GM12872 (cell line): ENCODE results near the gene GTF2B.

ENCODE experiments used
- TF ChIP-seq, protein P1 (sequence below): IDR thresholded peaks from 3 replicates; pipeline ENCODE4 v1.5.1; 2011; ENCODE audit warnings: low read depth, mild to moderate bottlenecking, low read length, moderate library complexity; ENCODE audit not compliant: insufficient read depth

Gene GTF2B

DNA sequence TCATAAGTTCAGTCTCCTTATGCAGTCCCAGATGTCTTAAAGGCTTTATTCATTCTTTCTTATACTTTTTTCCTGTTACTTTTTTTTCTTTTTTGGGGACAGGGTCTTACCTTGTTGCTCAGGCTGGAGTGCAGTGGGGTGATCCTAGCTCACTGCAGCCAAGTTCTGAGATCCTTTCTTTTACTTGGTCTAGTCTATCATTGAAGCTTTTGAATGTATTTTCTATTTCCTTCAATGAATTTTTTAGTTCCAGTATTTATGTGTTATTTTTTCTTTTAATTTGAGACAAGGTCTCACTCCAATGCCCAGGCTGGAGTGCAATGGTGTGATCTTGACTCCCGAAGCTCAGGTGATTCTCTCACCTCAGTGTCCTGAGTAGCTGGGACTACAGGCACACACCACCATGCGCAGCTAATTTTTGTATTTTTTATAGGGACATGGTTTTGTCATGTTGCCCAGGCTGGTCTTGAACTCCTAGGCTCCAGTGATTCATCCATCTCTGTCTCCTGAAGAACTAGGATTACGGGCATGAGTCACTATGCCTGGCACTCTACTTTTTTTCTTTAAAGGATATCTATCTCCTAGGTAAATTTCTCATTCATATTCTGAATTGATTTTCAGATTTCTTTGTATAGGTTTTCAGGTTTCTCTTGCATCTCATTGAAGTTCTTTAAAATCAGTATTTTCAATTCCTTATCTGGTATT, 26.1 kb upstream of the GTF2B start:
- TF ChIP-seq, protein P1, sequence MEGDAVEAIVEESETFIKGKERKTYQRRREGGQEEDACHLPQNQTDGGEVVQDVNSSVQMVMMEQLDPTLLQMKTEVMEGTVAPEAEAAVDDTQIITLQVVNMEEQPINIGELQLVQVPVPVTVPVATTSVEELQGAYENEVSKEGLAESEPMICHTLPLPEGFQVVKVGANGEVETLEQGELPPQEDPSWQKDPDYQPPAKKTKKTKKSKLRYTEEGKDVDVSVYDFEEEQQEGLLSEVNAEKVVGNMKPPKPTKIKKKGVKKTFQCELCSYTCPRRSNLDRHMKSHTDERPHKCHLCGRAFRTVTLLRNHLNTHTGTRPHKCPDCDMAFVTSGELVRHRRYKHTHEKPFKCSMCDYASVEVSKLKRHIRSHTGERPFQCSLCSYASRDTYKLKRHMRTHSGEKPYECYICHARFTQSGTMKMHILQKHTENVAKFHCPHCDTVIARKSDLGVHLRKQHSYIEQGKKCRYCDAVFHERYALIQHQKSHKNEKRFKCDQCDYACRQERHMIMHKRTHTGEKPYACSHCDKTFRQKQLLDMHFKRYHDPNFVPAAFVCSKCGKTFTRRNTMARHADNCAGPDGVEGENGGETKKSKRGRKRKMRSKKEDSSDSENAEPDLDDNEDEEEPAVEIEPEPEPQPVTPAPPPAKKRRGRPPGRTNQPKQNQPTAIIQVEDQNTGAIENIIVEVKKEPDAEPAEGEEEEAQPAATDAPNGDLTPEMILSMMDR, result no peak

- TF ChIP-seq, protein P1, result no peak
Measured at GRCh38 chr1:88916883-88917282, 25.5 kb upstream of the GTF2B start.

DNA sequence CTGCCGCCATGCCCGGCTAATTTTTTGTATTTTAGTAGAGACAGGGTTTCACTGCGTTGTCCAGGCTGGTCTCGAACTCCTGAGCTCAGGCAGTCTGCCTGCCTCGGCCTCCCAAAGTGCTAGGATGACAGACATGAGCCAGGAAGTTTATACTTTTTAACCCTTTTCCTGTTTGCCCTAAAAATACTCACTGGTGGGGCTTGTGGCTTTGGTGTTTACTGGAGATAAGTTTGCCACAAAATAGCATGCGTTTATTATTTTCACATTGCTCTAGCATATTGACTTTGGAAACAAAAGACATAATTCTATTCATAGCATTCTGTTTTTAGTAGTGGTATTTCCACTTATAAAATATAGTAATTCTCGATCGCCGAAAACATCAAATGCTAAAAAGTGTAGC, 19.8 kb upstream of the GTF2B start:
- TF ChIP-seq, protein P1, result no peak

GRCh38 chr1:88910401-88910800, 19.0 kb upstream of the GTF2B start:
- TF ChIP-seq, protein P1, result no peak

- TF ChIP-seq, protein P1, result no peak
Measured at GRCh38 chr1:88900883-88901282, 9.5 kb upstream of the GTF2B start.

DNA sequence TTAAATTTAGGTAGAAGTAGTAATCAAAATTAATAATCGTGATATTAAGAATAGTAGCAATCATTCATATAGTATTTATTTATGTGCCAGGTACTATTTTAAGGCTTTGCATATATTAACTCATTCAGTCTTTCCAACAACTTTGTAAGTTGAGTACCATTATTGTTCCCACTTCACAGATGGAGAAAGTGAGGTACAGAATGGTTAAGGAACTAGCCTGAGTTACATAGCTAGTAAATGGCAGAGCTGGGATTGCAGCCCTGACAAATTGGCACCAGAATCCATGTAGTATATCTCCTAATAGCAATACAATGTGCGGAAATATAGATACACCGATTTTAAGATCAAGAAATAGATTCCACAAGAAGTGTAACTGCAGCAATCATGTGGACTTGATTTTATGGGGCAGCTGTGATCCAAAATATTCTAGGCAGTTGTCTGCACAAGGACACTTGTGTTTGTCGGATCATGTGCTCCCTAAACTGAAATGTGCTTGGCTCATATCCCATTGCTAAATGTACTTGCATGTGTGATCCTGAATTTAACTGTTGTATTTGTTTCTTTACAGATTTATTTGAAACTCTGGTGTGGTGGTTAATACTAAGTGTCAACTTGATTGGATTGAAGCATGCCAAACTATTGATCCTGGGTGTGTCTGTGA, 5.8 kb upstream of the GTF2B start:
- TF ChIP-seq, protein P1, result no peak

DNA sequence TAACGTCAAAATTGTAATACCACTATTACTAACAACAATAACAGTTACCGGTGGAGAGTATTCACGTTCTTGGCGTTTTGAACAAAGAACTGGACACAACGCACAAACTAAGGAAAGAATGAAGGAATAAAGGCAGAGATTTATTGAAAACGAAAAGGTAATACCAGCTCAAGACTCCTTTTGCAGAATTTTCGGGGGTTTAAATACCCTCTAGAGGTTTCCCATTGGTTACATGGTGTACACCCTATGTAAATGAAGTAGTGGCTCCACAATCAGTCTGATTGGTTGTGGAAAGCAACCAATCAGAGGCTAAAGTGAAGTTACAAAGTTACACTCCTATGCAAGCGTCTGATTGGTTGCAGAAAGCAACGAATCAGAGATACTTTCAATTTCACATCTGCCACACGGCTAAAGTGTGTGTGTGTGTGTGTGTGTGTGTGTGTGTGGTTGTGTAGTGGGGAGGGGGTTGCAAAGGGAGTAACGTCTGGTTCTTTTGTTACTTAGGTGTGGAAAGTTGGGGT, 1.1 kb upstream of the GTF2B start:
- TF ChIP-seq, protein P1, result no peak
